Activated naive CD4-positive, alpha-beta T cell treated with anti-CD3 and anti-CD28 coated beads, Interleukin-2, amount 50 U/mL, for 72 hours (primary cell): ENCODE results near the gene SLC4A1AP. TPM values are rescaled to one million over a fixed set of nuclear protein-coding genes. Genes with fewer than 3 reads are reported as not detected.
A peak's percentile ranks its signal among the peaks of the same experiment; 100 is the strongest.

ENCODE experiments used
- ATAC-seq, 2 donors: fragments of 150-1000 bp; cut with Tn5 transposase; 2 replicates each; pipeline ENCODE4 v1.10.0; 2021; ENCODE audit warnings: mild to moderate bottlenecking in 2 of 2, moderate library complexity in 2 of 2
- DNase-seq, 2 donors: peaks; one replicate each; pipeline ENCODE4 v3.0.0; 2021 to 2022; ENCODE audit warnings: low spot score in 2 of 2
- H3K27ac Mint-ChIP-seq, 2 donors: one replicate each; pipeline ENCODE4 v1.8.0; 2022; ENCODE audit warnings: mild to moderate bottlenecking in 2 of 2, mixed read lengths in 2 of 2
- H3K36me3 Mint-ChIP-seq, 2 donors: one replicate each; pipeline ENCODE4 v1.8.0; 2022; ENCODE audit warnings: mixed read lengths in 2 of 2
- H3K9me3 Mint-ChIP-seq, 2 donors: one replicate each; pipeline ENCODE4 v1.8.0; 2022; ENCODE audit warnings: mixed read lengths in 2 of 2
- total RNA-seq, 2 donors: library from RNA; stranded (reverse); gene quantifications; one replicate each; pipeline ENCODE4 v1.2.3, GENCODE V29; 2022

Gene SLC4A1AP
- total RNA-seq, 2 donors from 2014 or later: 23.9 to 28.1 TPM

GRCh38 chr2:27737676-27738348 lies 74.1 kb downstream of the SLC4A1AP start:
- Mint-ChIP-seq H3K27ac (no peak overlapping the region), H3K36me3 (no peaks in the 10 kb centered on the region), H3K9me3 (no peaks in the 10 kb centered on the region)
- DNase-seq (no peak), ATAC-seq (no peak)

GRCh38 chr2:27738349-27739057 lies 74.8 kb downstream of the SLC4A1AP start:
- H3K9me3 Mint-ChIP-seq: no peaks in the 10 kb centered on the region
- H3K36me3 Mint-ChIP-seq: no peaks in the 10 kb centered on the region
- DNase-seq (no peak), ATAC-seq (no peak)
- no peak overlapping the region for H3K27ac Mint-ChIP-seq

GRCh38 chr2:27739058-27739373 lies 75.3 kb downstream of the SLC4A1AP start:
- H3K36me3 Mint-ChIP-seq: no peaks in the 10 kb centered on the region
- H3K9me3 Mint-ChIP-seq: no peaks in the 10 kb centered on the region
- ATAC-seq: no peak
- H3K27ac Mint-ChIP-seq: no peak overlapping the region
- no peak for DNase-seq

- H3K36me3 Mint-ChIP-seq: no peaks in the 10 kb centered on the region
- H3K27ac Mint-ChIP-seq: no peak overlapping the region
- DNase-seq (no peak), ATAC-seq (no peak)
- no peaks in the 10 kb centered on the region for H3K9me3 Mint-ChIP-seq
Measured at GRCh38 chr2:27741673-27742072, 78.0 kb downstream of the SLC4A1AP start.

- Mint-ChIP-seq H3K36me3 (no peaks in the 10 kb centered on the region), H3K9me3 (no peaks in the 10 kb centered on the region), H3K27ac (peak overlapping the region in 1 of 2 donors; percentile 65)
- ATAC-seq: no peak
- DNase-seq: no peak
Measured at GRCh38 chr2:27742571-27742970, 78.9 kb downstream of the SLC4A1AP start.

Other genes starting within 250 kb of the SLC4A1AP start
- 10 to 100 TPM; 76.0 to 80.8 TPM for gene NRBP1, start 235.3 kb upstream of the SLC4A1AP start, total RNA-seq
- gene KRTCAP3, start 221.5 kb upstream of the SLC4A1AP start, total RNA-seq: 1 to 10 TPM; 7.9 to 8.3 TPM
- 10 to 100 TPM; 15.8 to 16.4 TPM for gene IFT172, start 174.1 kb upstream of the SLC4A1AP start, total RNA-seq
- not detected for gene FNDC4, start 168.7 kb upstream of the SLC4A1AP start, total RNA-seq
- gene GCKR, start 167.1 kb upstream of the SLC4A1AP start, total RNA-seq: not detected
- gene ZNF512, start 80.8 kb upstream of the SLC4A1AP start, total RNA-seq: 10 to 100 TPM; 38.0 to 40.6 TPM
- gene CCDC121, start 34.9 kb upstream of the SLC4A1AP start, total RNA-seq: under 1 TPM in 1 of 2 donors, not detected in 1; 0.19 TPM
- 10 to 100 TPM; 38.9 to 43.0 TPM for gene GPN1, start 34.8 kb upstream of the SLC4A1AP start, total RNA-seq
- gene SUPT7L, start 275 bp upstream of the SLC4A1AP start, total RNA-seq: 10 to 100 TPM; 30.3 to 35.7 TPM
- gene MRPL33, start 107.8 kb downstream of the SLC4A1AP start, total RNA-seq: 10 to 100 TPM; 61.7 to 70.5 TPM
- 10 to 100 TPM in 1 of 2 donors, 1 to 10 TPM in 1; 1.5 to 12.1 TPM for gene RBKS, start 226.5 kb downstream of the SLC4A1AP start, total RNA-seq
- gene BABAM2, start 226.8 kb downstream of the SLC4A1AP start, total RNA-seq: 10 to 100 TPM; 45.2 to 59.8 TPM